ENCODE data around the gene BORCS5.
"Not testable (repeated sequence)": the region's sequence is repeated elsewhere in the genome, so short reads cannot be mapped to it uniquely, and the experiment has no call there.

BORCS5 gene

DNA sequence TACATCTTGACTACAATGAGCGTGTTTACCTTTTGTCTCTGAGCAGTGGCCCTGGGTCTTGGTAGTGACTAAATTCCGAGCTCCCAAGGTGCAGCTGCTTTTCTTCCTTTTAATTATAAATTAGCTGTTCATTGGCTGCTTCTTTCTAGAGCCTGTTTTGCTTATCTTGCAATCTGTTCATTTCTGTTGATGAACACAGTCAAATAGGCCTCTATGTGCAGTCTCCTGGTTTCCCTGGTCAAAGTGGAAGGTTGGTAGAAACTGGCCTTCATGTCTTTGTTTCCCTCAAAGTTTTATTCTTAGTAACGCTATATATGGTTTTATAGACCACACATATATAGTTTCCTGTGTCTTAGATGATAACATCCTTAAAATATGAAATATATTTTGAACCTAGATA, 111.7 kb downstream of the BORCS5 start:
- TF ChIP-seq EZH2phosphoT487 (IDR thresholded peaks at IDR 0.05; ENCODE audit: borderline replicate concordance, low read length) (no peak), CTCF (IDR thresholded peaks at IDR 0.05; ENCODE audit: low read depth, low read length, poor library complexity, severe bottlenecking) (no peak)
- Histone ChIP-seq H3F3A (ENCODE audit: control insufficient read depth, insufficient read depth) (no peaks in the 10 kb centered on the region), H3K4me2 (ENCODE audit: low read length) (no peak overlapping the region), H3K4me3 (ENCODE audit: low read length) (no peak overlapping the region), H3K4me1 (ENCODE audit: control insufficient read depth, low read length) (no peaks in the 10 kb centered on the region), H3K27me3 (ENCODE audit: control insufficient read depth, low read length) (no peaks in the 10 kb centered on the region), H3K27ac (ENCODE audit: low read depth, low read length) (no peak overlapping the region), H4K20me1 (ENCODE audit: control insufficient read depth, insufficient read depth, low read depth, low read length) (no peaks in the 10 kb centered on the region), H3K9me3 (ENCODE audit: control insufficient read depth, insufficient read depth, low read length) (no peaks in the 10 kb centered on the region), H3K36me3 (ENCODE audit: control insufficient read depth, low read length) (no peaks in the 10 kb centered on the region), H3K79me2 (ENCODE audit: control insufficient read depth, low read length) (no peaks in the 10 kb centered on the region), H3K9me2 (replicated peaks; ENCODE audit: control insufficient read depth, low read length) (no peaks in the 10 kb centered on the region)

DNA sequence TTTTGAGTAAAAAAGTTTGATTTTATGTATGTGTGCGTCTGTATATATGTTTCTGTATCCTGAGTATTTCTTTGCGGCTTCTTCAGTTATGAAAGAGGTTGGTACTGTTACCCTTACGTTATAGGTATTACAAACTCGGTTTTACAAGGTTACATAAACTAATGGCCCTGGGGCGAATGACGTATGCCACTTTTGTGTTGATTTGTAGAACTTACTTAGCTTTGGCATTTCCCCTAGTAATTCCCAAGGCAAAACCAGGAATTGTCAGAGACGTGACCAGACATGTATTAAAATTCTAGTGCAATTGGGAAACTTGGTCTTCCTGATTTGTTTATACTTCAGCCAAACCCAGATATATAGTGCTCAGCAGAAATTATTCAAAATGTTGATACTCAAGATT, 112.5 kb downstream of the BORCS5 start:
- Histone ChIP-seq H3K79me2 (ENCODE audit: control insufficient read depth, low read length) (no peaks in the 10 kb centered on the region), H3K4me2 (ENCODE audit: low read length) (no peak overlapping the region), H3K27me3 (ENCODE audit: control insufficient read depth, low read length) (no peaks in the 10 kb centered on the region), H4K20me1 (ENCODE audit: control insufficient read depth, insufficient read depth, low read depth, low read length) (no peaks in the 10 kb centered on the region), H3K27ac (ENCODE audit: low read depth, low read length) (no peak overlapping the region), H3K4me1 (ENCODE audit: control insufficient read depth, low read length) (no peaks in the 10 kb centered on the region), H3F3A (ENCODE audit: control insufficient read depth, insufficient read depth) (no peaks in the 10 kb centered on the region), H3K9me3 (ENCODE audit: control insufficient read depth, insufficient read depth, low read length) (no peaks in the 10 kb centered on the region), H3K4me3 (ENCODE audit: low read length) (no peak overlapping the region), H3K9me2 (replicated peaks; ENCODE audit: control insufficient read depth, low read length) (no peaks in the 10 kb centered on the region), H3K36me3 (ENCODE audit: control insufficient read depth, low read length) (no peaks in the 10 kb centered on the region)
- TF ChIP-seq CTCF (IDR thresholded peaks at IDR 0.05; ENCODE audit: low read depth, low read length, poor library complexity, severe bottlenecking): no peak
- no peak for TF ChIP-seq EZH2phosphoT487 (IDR thresholded peaks at IDR 0.05; ENCODE audit: borderline replicate concordance, low read length)

- TF ChIP-seq CTCF (IDR thresholded peaks at IDR 0.05; ENCODE audit: low read depth, low read length, poor library complexity, severe bottlenecking) (no peak), EZH2phosphoT487 (IDR thresholded peaks at IDR 0.05; ENCODE audit: borderline replicate concordance, low read length) (no peak)
- Histone ChIP-seq H3K79me2 (ENCODE audit: control insufficient read depth, low read length) (no peaks in the 10 kb centered on the region), H3K9me2 (replicated peaks; ENCODE audit: control insufficient read depth, low read length) (no peaks in the 10 kb centered on the region), H4K20me1 (ENCODE audit: control insufficient read depth, insufficient read depth, low read depth, low read length) (no peaks in the 10 kb centered on the region), H3K4me1 (ENCODE audit: control insufficient read depth, low read length) (no peaks in the 10 kb centered on the region), H3K9me3 (ENCODE audit: control insufficient read depth, insufficient read depth, low read length) (no peaks in the 10 kb centered on the region), H3K4me2 (ENCODE audit: low read length) (no peak overlapping the region), H3K27ac (ENCODE audit: low read depth, low read length) (no peak overlapping the region), H3F3A (ENCODE audit: control insufficient read depth, insufficient read depth) (no peaks in the 10 kb centered on the region), H3K36me3 (ENCODE audit: control insufficient read depth, low read length) (no peaks in the 10 kb centered on the region), H3K4me3 (ENCODE audit: low read length) (no peak overlapping the region), H3K27me3 (ENCODE audit: control insufficient read depth, low read length) (no peaks in the 10 kb centered on the region)
Observed at GRCh38 chr12:12470751-12471306, 114.0 kb downstream of the BORCS5 start.

GRCh38 chr12:12471982-12472961, 115.4 kb downstream of the BORCS5 start:
- not testable (repeated sequence) for H3K9me2 ChIP-seq (replicated peaks; ENCODE audit: control insufficient read depth, low read length); H3K4me3 ChIP-seq (ENCODE audit: low read length); H3K79me2 ChIP-seq (ENCODE audit: control insufficient read depth, low read length); H4K20me1 ChIP-seq (ENCODE audit: control insufficient read depth, insufficient read depth, low read depth, low read length); H3K4me1 ChIP-seq (ENCODE audit: control insufficient read depth, low read length); H3K4me2 ChIP-seq (ENCODE audit: low read length); H3K27me3 ChIP-seq (ENCODE audit: control insufficient read depth, low read length); H3F3A ChIP-seq (ENCODE audit: control insufficient read depth, insufficient read depth); H3K36me3 ChIP-seq (ENCODE audit: control insufficient read depth, low read length); H3K9me3 ChIP-seq (ENCODE audit: control insufficient read depth, insufficient read depth, low read length); H3K27ac ChIP-seq (ENCODE audit: low read depth, low read length)
